H1 (cell line): ENCODE results near the gene SLC2A11. TPM values are rescaled to one million over a fixed set of nuclear protein-coding genes. Genes with fewer than 3 reads are reported as not detected.

Source experiments
- ASH2L ChIP-seq: fragments of 200-600, 300-600 bp; sonication (generic); IDR thresholded peaks from one replicate; pipeline ENCODE4 v1.7.1; 2017; ENCODE audit warnings: low read length
- CBX5 ChIP-seq: fragments of 300-800, 300-1000 bp; sonication (generic); IDR thresholded peaks from 2 replicates; pipeline ENCODE4 v1.7.1; 2016; ENCODE audit warnings: antibody characterized with exemption, low read length, low read depth
- CEBPB ChIP-seq: IDR thresholded peaks from 2 replicates; pipeline ENCODE4 v1.6.1; 2012; ENCODE audit warnings: low read depth, low read length
- CHD2 ChIP-seq: IDR thresholded peaks from 2 replicates; pipeline ENCODE4 v1.6.1; 2012; ENCODE audit warnings: low read length, improper control_type of control experiment
- EGR1 ChIP-seq: IDR thresholded peaks from 2 replicates; pipeline ENCODE4 v1.6.1; 2011; ENCODE audit warnings: low read depth, low read length, borderline replicate concordance
- EP300 ChIP-seq, 2 experiments: IDR thresholded peaks; 1 replicate in 1 of 2; 2 replicates in 1 of 2; pipeline ENCODE4 v1.6.1; 2011 to 2012; ENCODE audit warnings: low read depth in 2 of 2, low read length in 2 of 2, mild to moderate bottlenecking in 2 of 2, borderline replicate concordance in 1 of 2, inconsistent platforms in 1 of 2, moderate library complexity in 1 of 2
- EZH2 ChIP-seq: fragments of 200-600 bp; sonication (generic); IDR thresholded peaks from 2 replicates; pipeline ENCODE4 v1.7.1; 2012; ENCODE audit warnings: low read depth, mild to moderate bottlenecking, moderate library complexity, low read length, inconsistent platforms; ENCODE audit not compliant: severe bottlenecking
- GABPA ChIP-seq: IDR thresholded peaks from 2 replicates; pipeline ENCODE4 v1.6.1; 2011; ENCODE audit warnings: mild to moderate bottlenecking, low read length, moderate library complexity, borderline replicate concordance; ENCODE audit not compliant: insufficient read depth
- HDAC2 ChIP-seq, 2 experiments: fragments of 300-600 bp in 1 of 2; sonication (generic) in 1 of 2; IDR thresholded peaks; 2 replicates each; pipeline ENCODE4 v1.6.1; 2011 to 2012; ENCODE audit warnings: low read depth in 2 of 2, low read length in 2 of 2, mild to moderate bottlenecking in 2 of 2, moderate library complexity in 2 of 2, borderline replicate concordance in 1 of 2, inconsistent platforms in 1 of 2
- HDAC6 ChIP-seq: IDR thresholded peaks from one replicate; pipeline ENCODE4 v1.7.1; 2012; ENCODE audit warnings: low read depth, mild to moderate bottlenecking, inconsistent platforms, low read length, moderate library complexity
- JUN ChIP-seq: IDR thresholded peaks from 2 replicates; pipeline ENCODE4 v1.6.1; 2011; ENCODE audit warnings: low read depth, mild to moderate bottlenecking, improper control_type of control experiment, low read length
- POLR2AphosphoS5 ChIP-seq: IDR thresholded peaks from 2 replicates; pipeline ENCODE4 v1.6.1; 2011; ENCODE audit warnings: low read depth, low read length
- RFX5 ChIP-seq: IDR thresholded peaks from 2 replicates; pipeline ENCODE4 v1.6.1; 2011; ENCODE audit warnings: low read depth, low read length, improper control_type of control experiment, borderline replicate concordance
- SIX5 ChIP-seq: IDR thresholded peaks from 2 replicates; pipeline ENCODE4 v1.6.1; 2011; ENCODE audit warnings: mild to moderate bottlenecking, low read depth, low read length
- SP2 ChIP-seq: IDR thresholded peaks from 2 replicates; pipeline ENCODE4 v1.6.1; 2012; ENCODE audit warnings: mild to moderate bottlenecking, low read length, inconsistent platforms
- SP4 ChIP-seq: IDR thresholded peaks from 2 replicates; pipeline ENCODE4 v1.6.1; 2012; ENCODE audit warnings: low read length, inconsistent platforms
- TAF1 ChIP-seq: IDR thresholded peaks from 2 replicates; pipeline ENCODE4 v1.6.1; 2011; ENCODE audit warnings: mild to moderate bottlenecking, low read depth, low read length
- TAF7 ChIP-seq: optimal IDR thresholded peaks from 2 replicates; pipeline ENCODE3; 2011; ENCODE audit warnings: low read depth, mild to moderate bottlenecking, inconsistent platforms, low read length, moderate library complexity, borderline replicate concordance
- TEAD4 ChIP-seq: IDR thresholded peaks from 2 replicates; pipeline ENCODE4 v1.6.1; 2012; ENCODE audit warnings: low read depth, low read length, inconsistent platforms, mixed read lengths
- YY1 ChIP-seq: IDR thresholded peaks from 2 replicates; pipeline ENCODE4 v1.6.1; 2011; ENCODE audit warnings: low read depth, mild to moderate bottlenecking, low read length
- polyA plus RNA-seq, 7 experiments: library from polyadenylated mRNA; depleted of rRNA in 3 of 7; stranded (reverse) in 5 of 7; unstranded in 2 of 7; fragments of >200 nt in 5 of 7; fragments of 200-250 nt in 2 of 7; gene quantifications; 1 replicate in 5 of 7; 2 replicates in 1 of 7; 4 replicates in 1 of 7; pipeline versions ENCODE4 v1.2.1 to v1.2.3, GENCODE V29; 2011 to 2013; ENCODE audit warnings: missing spikeins in 2 of 7, mixed read lengths in 2 of 7
- total RNA-seq: library from RNA; stranded (reverse); fragmentation: NEBNext Ultra II Directional; extraction: Animal tissue kit (Norgen Biotek cat#: 25700); gene quantifications from 2 replicates; pipeline ENCODE4 v1.2.1, GENCODE V29; 2021
- TF ChIP-seq, protein P1 (sequence below): IDR thresholded peaks from 2 replicates; pipeline ENCODE4 v1.6.1; 2012; ENCODE audit warnings: inconsistent platforms
- TF ChIP-seq, protein P2 (sequence below): IDR thresholded peaks from 2 replicates; pipeline ENCODE4 v1.6.1; 2011; ENCODE audit warnings: low read length, improper control_type of control experiment
- TF ChIP-seq, protein P3 (sequence below): IDR thresholded peaks from 2 replicates; pipeline ENCODE4 v1.6.1; 2011; ENCODE audit warnings: low read depth, mild to moderate bottlenecking, low read length; ENCODE audit not compliant: insufficient read depth

SLC2A11 gene
- total and polyA plus RNA-seq, 2 of the 8 experiments (the other 6 are each of a cell fraction or from before 2014, with no cell fraction given), result 10.7 to 12.5 TPM

DNA sequence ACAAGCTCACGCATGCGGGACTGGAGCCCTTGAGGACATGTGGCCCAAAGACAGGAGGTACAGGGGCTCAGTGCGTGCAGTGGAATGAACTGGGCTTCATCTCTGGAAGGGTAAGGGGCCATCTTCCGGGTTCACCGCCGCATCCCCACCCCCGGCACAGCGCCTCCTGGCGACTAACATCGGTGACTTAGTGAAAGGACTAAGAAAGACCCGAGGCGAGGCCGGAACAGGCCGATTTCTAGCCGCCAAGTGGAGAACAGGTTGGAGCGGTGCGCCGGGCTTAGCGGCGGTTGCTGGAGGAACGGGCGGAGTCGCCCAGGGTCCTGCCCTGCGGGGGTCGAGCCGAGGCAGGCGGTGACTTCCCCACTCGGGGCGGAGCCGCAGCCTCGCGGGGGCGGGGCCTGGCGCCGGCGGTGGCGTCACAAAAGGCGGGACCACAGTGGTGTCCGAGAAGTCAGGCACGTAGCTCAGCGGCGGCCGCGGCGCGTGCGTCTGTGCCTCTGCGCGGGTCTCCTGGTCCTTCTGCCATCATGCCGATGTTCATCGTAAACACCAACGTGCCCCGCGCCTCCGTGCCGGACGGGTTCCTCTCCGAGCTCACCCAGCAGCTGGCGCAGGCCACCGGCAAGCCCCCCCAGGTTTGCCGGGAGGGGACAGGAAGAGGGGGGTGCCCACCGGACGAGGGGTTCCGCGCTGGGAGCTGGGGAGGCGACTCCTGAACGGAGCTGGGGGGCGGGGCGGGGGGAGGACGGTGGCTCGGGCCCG, 36.5 kb downstream of the SLC2A11 start, which contains the start of gene MIF (continued):
- no peak for TF ChIP-seq EP300 (IDR thresholded peaks at IDR 0.05; ENCODE audit: borderline replicate concordance in 1 of 2, low read depth in 2 of 2, low read length in 2 of 2)
- TF ChIP-seq YY1, result 0 out of 2 replicates have a peak, but pooled peaks have one; percentile 66
- no peak for TF ChIP-seq HDAC6
- TF ChIP-seq ASH2L, result no peak
- no peak for TF ChIP-seq TEAD4
- TF ChIP-seq GABPA, result no peak
- TF ChIP-seq, protein P1, sequence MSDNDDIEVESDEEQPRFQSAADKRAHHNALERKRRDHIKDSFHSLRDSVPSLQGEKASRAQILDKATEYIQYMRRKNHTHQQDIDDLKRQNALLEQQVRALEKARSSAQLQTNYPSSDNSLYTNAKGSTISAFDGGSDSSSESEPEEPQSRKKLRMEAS, result peak; percentile 58; the same call in 1 of the 2 replicates
- peak; percentile 77 for TF ChIP-seq TAF1
- TF ChIP-seq, protein P2, sequence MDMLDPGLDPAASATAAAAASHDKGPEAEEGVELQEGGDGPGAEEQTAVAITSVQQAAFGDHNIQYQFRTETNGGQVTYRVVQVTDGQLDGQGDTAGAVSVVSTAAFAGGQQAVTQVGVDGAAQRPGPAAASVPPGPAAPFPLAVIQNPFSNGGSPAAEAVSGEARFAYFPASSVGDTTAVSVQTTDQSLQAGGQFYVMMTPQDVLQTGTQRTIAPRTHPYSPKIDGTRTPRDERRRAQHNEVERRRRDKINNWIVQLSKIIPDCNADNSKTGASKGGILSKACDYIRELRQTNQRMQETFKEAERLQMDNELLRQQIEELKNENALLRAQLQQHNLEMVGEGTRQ, result no peak
- no peak for TF ChIP-seq SP2
- peak; percentile 93 for TF ChIP-seq POLR2AphosphoS5
- TF ChIP-seq JUN, result no peak
- no peak; the same call in 1 of the 2 replicates for TF ChIP-seq EGR1
- no peak for TF ChIP-seq EZH2
- no peak for TF ChIP-seq SP4
- TF ChIP-seq CHD2, result peak; percentile 11; the same call in 1 of the 2 replicates
- peak; percentile 57 for TF ChIP-seq TAF7
- TF ChIP-seq, protein P3, sequence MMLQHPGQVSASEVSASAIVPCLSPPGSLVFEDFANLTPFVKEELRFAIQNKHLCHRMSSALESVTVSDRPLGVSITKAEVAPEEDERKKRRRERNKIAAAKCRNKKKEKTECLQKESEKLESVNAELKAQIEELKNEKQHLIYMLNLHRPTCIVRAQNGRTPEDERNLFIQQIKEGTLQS, result no peak
- TF ChIP-seq SIX5, result peak; percentile 9; the same call in 1 of the 2 replicates
- no peak for TF ChIP-seq CBX5
- TF ChIP-seq RFX5, result no peak
- TF ChIP-seq HDAC2 (IDR thresholded peaks at IDR 0.05; ENCODE audit: borderline replicate concordance in 1 of 2, low read depth in 2 of 2, low read length in 2 of 2), result peak in 1 of 2 experiments; percentile 82; a peak in 2 of 4 replicates
- no peak for TF ChIP-seq CEBPB
